ENCODE data around the gene EGF.
A peak's percentile ranks its signal among the peaks of the same experiment; 100 is the strongest.

DNA sequence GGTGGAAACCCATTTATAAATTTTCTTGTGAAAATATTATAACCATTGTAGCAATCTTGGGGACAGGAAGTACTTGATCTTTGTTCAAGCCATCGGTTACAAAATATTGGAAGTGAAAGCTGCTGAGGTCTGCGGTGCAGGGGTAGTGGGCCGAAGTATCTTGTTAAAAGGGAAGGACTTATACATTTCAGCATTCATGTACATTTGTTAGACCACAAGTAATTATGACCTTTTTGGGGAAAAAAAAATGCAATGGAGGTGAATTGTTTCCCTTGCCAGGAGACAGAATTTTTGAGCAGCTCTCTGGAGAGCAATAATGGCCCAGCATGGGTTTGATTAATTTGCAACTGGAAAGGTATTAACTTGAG is 121.3 kb downstream of the EGF start:
- TF ChIP-seq CTCF (IDR thresholded peaks at IDR 0.05; ENCODE audit: insufficient read depth, low read length) = no peak
- peak; percentile 97 for TF ChIP-seq POLR2AphosphoS5 (IDR thresholded peaks at IDR 0.05; ENCODE audit: low read depth)
- no peak for TF ChIP-seq REST (IDR thresholded peaks at IDR 0.05; ENCODE audit: insufficient replicate concordance, low read depth)
- TF ChIP-seq GABPA (IDR thresholded peaks at IDR 0.05; ENCODE audit: low read depth) = no peak
- peak; percentile 47; the same call in 1 of the 2 replicates for TF ChIP-seq SPI1 (IDR thresholded peaks at IDR 0.05; ENCODE audit: borderline replicate concordance, low read depth)

Measured in HL-60 (cell line).